HepG2 (cell line): Measurements from ENCODE around the gene GON7. TPM values are rescaled to one million over a fixed set of nuclear protein-coding genes. Genes with fewer than 3 reads are reported as not detected.

Source experiments
- ATAC-seq: fragments of 200-7000 bp; cut with Tn5 transposase; 3 replicates; pipeline ENCODE4 v1.9.1; 2020; ENCODE audit warnings: mild to moderate bottlenecking, moderate library complexity
- BruUV-seq: library from RNA; stranded (reverse); fragments of 400-500 nt; replicated peaks from 2 replicates; lab custom pipeline; 2021; lab: Mats Ljungman, UMichigan
- CTCF ChIA-PET: fragments of 300-600 bp; formaldehyde crosslinking; extraction: SDS; loops from one replicate; lab custom pipeline; 2021; ENCODE audit warnings: low total read pairs, inconsistent platforms, low intra/inter-chr PET ratio; lab: Yijun Ruan, JAX
- POLR2A ChIA-PET: fragments of 350-600 bp; sonication (Branson Sonifier 250); formaldehyde crosslinking; loops from one replicate; lab custom pipeline; 2020; ENCODE audit warnings: antibody characterized with exemption, inconsistent platforms; lab: Yijun Ruan, JAX
- DNase-seq: peaks from one replicate; pipeline ENCODE4 v3.0.0-alpha.2; 2015; ENCODE audit warnings: low spot score
- FAIRE-seq: peaks from 3 replicates; lab custom pipeline; 2011; peaks lifted over from hg19 to GRCh38; lab: Jason Lieb, UNC
- H2AFZ ChIP-seq: one replicate; pipeline ENCODE4 v1.6.1; 2011; ENCODE audit warnings: low read length, inconsistent platforms
- H3K27ac ChIP-seq: fragments of 300-600 bp; 3 replicates; pipeline ENCODE4 v1.8.0; 2011; ENCODE audit warnings: mixed run types, mild to moderate bottlenecking, mixed read lengths, low read length, inconsistent platforms; ENCODE audit not compliant: insufficient read depth; ENCODE audit errors: extremely low read length
- H3K27me3 ChIP-seq, 2 experiments: fragments of 200-600 bp in 1 of 2; 2 replicates in 1 of 2; 3 replicates in 1 of 2; pipeline versions ENCODE4 v1.6.0 to v1.8.0; 2011; ENCODE audit warnings: low read length in 2 of 2, mild to moderate bottlenecking in 2 of 2, moderate library complexity in 2 of 2, inconsistent platforms in 1 of 2; ENCODE audit not compliant: insufficient read depth in 2 of 2, control insufficient read depth in 1 of 2
- H3K36me3 ChIP-seq, 2 experiments: fragments of 200-600 bp in 1 of 2; replicated peaks in 1 of 2; 2 replicates in 1 of 2; 3 replicates in 1 of 2; pipeline versions ENCODE4 v1.5.1 to v1.8.0; 2011; ENCODE audit warnings: low read length in 2 of 2, inconsistent platforms in 1 of 2; ENCODE audit not compliant: insufficient read depth in 2 of 2, control insufficient read depth in 1 of 2
- H3K4me1 ChIP-seq: 2 replicates; pipeline ENCODE4 v1.5.1; 2012; ENCODE audit warnings: low read length, inconsistent platforms; ENCODE audit not compliant: insufficient read depth
- H3K4me2 ChIP-seq: 2 replicates; pipeline ENCODE4 v1.6.0; 2011; ENCODE audit warnings: low read depth, low read length, inconsistent platforms
- H3K4me3 ChIP-seq, 3 experiments: fragments of 200-600 bp in 1 of 3; sonication (generic), shearing (Covaris generic) in 1 of 3; replicated peaks in 1 of 3; 2 replicates each; pipeline ENCODE4 v1.5.1; 2011 to 2016; ENCODE audit warnings: low read length in 3 of 3, inconsistent platforms in 2 of 3, low read depth in 2 of 3, mild to moderate bottlenecking in 2 of 3, control low read depth in 1 of 3, mixed read lengths in 1 of 3; ENCODE audit not compliant: insufficient read depth in 1 of 3
- H3K79me2 ChIP-seq: one replicate; pipeline ENCODE4 v1.6.1; 2011; ENCODE audit warnings: low read length, inconsistent platforms; ENCODE audit not compliant: insufficient read depth
- H3K9ac ChIP-seq: 2 replicates; pipeline ENCODE4 v1.6.0; 2011; ENCODE audit warnings: mild to moderate bottlenecking, low read depth, low read length, inconsistent platforms; ENCODE audit not compliant: insufficient read depth
- H3K9me3 ChIP-seq: 2 replicates; pipeline ENCODE4 v1.5.1; 2012; ENCODE audit warnings: mild to moderate bottlenecking, low read length
- H4K20me1 ChIP-seq: 2 replicates; pipeline ENCODE4 v1.6.0; 2011; ENCODE audit warnings: inconsistent platforms, mild to moderate bottlenecking, low read length, moderate library complexity; ENCODE audit not compliant: insufficient read depth
- ATF5 ChIP-seq: sonication (generic); formaldehyde crosslinking; IDR thresholded peaks from 2 replicates; pipeline ENCODE4 v1.4.0; 2020; ENCODE audit warnings: mild to moderate bottlenecking, low read depth, missing genetic modification reagents
- GABPA ChIP-seq, 2 experiments: IDR thresholded peaks; 2 replicates each; pipeline ENCODE4 v1.6.1; 2011 to 2016; ENCODE audit warnings: low read depth in 2 of 2, low read length in 1 of 2, missing biosample characterization in 1 of 2, missing genetic modification characterization in 1 of 2
- KLF11 ChIP-seq: IDR thresholded peaks from 2 replicates; pipeline ENCODE4 v1.6.1; 2016; ENCODE audit warnings: missing compliant biosample characterization
- MAFK ChIP-seq, 2 experiments: IDR thresholded peaks in 1 of 2; conservative IDR thresholded peaks in 1 of 2; 2 replicates each; pipeline ENCODE4 v1.6.1; 2011; ENCODE audit warnings: improper control_type of control experiment in 2 of 2, low read length in 2 of 2
- NRL ChIP-seq: sonication (generic); formaldehyde crosslinking; IDR thresholded peaks from 2 replicates; pipeline ENCODE4 v1.5.0; 2020; ENCODE audit warnings: missing genetic modification reagents, mild to moderate bottlenecking, moderate library complexity, borderline replicate concordance
- PATZ1 ChIP-seq: sonication (generic); formaldehyde crosslinking; IDR thresholded peaks from 2 replicates; pipeline ENCODE4 v1.4.0; 2020; ENCODE audit warnings: missing genetic modification reagents
- ZBTB39 ChIP-seq: sonication (generic); formaldehyde crosslinking; IDR thresholded peaks from 2 replicates; pipeline ENCODE4 v1.5.0; 2020; ENCODE audit warnings: missing genetic modification reagents
- ZNF121 ChIP-seq: sonication (generic); formaldehyde crosslinking; IDR thresholded peaks from 2 replicates; pipeline ENCODE4 v1.5.0; 2020; ENCODE audit warnings: mild to moderate bottlenecking, missing genetic modification reagents
- ZNF280D ChIP-seq: sonication (generic); formaldehyde crosslinking; IDR thresholded peaks from 2 replicates; pipeline ENCODE4 v1.5.1; 2020; ENCODE audit warnings: mild to moderate bottlenecking, missing genetic modification reagents
- ZNF629 ChIP-seq: sonication (generic); formaldehyde crosslinking; conservative IDR thresholded peaks from 2 replicates; pipeline ENCODE4 v1.5.0; 2020; ENCODE audit warnings: missing genetic modification reagents
- WGBS: methylation state at CpG from one replicate; pipeline ENCODE4 v1.1.6; 2017; ENCODE audit warnings: low lambda C conversion rate; 5-methylcytosine and 5-hydroxymethylcytosine counted together
- in situ Hi-C: cut with HindIII; loops from 2 replicates; pipeline ENCODE4 v1.10.0; 2017; ENCODE audit warnings: low pct_unique_long_range_greater_than_20kb; ENCODE audit not compliant: extremely low pct_ligation_motif_present
- intact Hi-C: fragments of 100-400 bp; cut with micrococcal nuclease; formaldehyde crosslinking; loops from one replicate; pipeline ENCODE4 v1.10.0; 2022; ENCODE audit not compliant: unreplicated experiment
- polyA plus RNA-seq, 8 experiments: library from polyadenylated mRNA; depleted of rRNA in 3 of 8; stranded (reverse) in 7 of 8; unstranded in 1 of 8; fragments of >200 nt; fragmentation: Illumina TruSeq in 4 of 8; extraction: Trizol in 4 of 8; gene quantifications; 2 replicates each; pipeline versions ENCODE4 v1.2.1 to v1.2.3, GENCODE V29; 2011 to 2016; ENCODE audit warnings: low read depth in 4 of 8, missing spikeins in 1 of 8, mixed read lengths in 1 of 8; ENCODE audit not compliant: insufficient read depth in 1 of 8
- total RNA-seq, 5 experiments: library from RNA; depleted of rRNA; stranded (reverse); fragments of >200 nt; fragmentation: Illumina TruSeq; extraction: Trizol; gene quantifications; 2 replicates each; pipeline ENCODE4 v1.2.3, GENCODE V29; 2016; ENCODE audit warnings: low read depth in 1 of 5

GON7 gene
- total and polyA plus RNA-seq, 2 of the 13 experiments (the other 11 are each of a cell fraction or from before 2014, with no cell fraction given), result 11.9 to 28.0 TPM

- Histone ChIP-seq H3K36me3 (peaks cover 5 to 9% of the 10 kb centered on the region in 2 experiments), H3K9me3 (no peaks in the 10 kb centered on the region), H4K20me1 (no peaks in the 10 kb centered on the region), H3K9ac (no peak overlapping the region), H3K4me2 (no peak overlapping the region), H3K27ac (no peak overlapping the region), H3K4me1 (peaks cover 14% of the 10 kb centered on the region; the same call in 1 of the 2 replicates), H3K27me3 (no peaks in the 10 kb centered on the region), H3K79me2 (no peaks in the 10 kb centered on the region), H3K4me3 (no peak overlapping the region), H2AFZ (no peak overlapping the region)
- 93% methylated on average over 12 of the region's 16 CpGs for WGBS
- DNase-seq (no peak), FAIRE-seq (no peak), ATAC-seq (no peak)
- intact Hi-C loops, result no loop called here
- no peak for TF ChIP-seq KLF11
- TF ChIP-seq ZBTB39 (CRISPR knock-in tag), result no peak
- no peak for TF ChIP-seq PATZ1 (CRISPR knock-in tag)
- CTCF ChIA-PET, result no interaction called here
- no TSS peak for BruUV-seq
- in situ Hi-C loops, result loop anchor here (10.0 kb wide), 1 partner anchor 314 kb away; no protein-coding TSS in a partner anchor
- POLR2A ChIA-PET, result no interaction called here
Measured at GRCh38 chr14:93230539-93230938, 23.7 kb upstream of the GON7 start.

- no peaks in the 10 kb centered on the region for H3K4me1 ChIP-seq
- FAIRE-seq, result no peak
- BruUV-seq, result no TSS peak
- no peak overlapping the region for H2AFZ ChIP-seq
- CTCF ChIA-PET, result no interaction called here
- no peaks in the 10 kb centered on the region for H3K79me2 ChIP-seq
- no peak overlapping the region for H3K4me2 ChIP-seq
- in situ Hi-C loops, result no loop called here
- no peak for ATAC-seq
- 97% methylated on average over 7 of the region's 8 CpGs for WGBS
- no peaks in the 10 kb centered on the region for H3K27me3 ChIP-seq
- H4K20me1 ChIP-seq, result no peaks in the 10 kb centered on the region
- POLR2A ChIA-PET, result no interaction called here
- intact Hi-C loops, result no loop called here
- DNase-seq, result no peak
- H3K9me3 ChIP-seq, result no peaks in the 10 kb centered on the region
- H3K36me3 ChIP-seq, result peaks cover 5 to 11% of the 10 kb centered on the region in 2 experiments
- no peak overlapping the region for H3K27ac ChIP-seq
- no peak overlapping the region for H3K4me3 ChIP-seq
- no peak overlapping the region for H3K9ac ChIP-seq
- TF ChIP-seq ZNF280D (CRISPR knock-in tag) (no peak), GABPA (IDR thresholded peaks at IDR 0.05; ENCODE audit: low read depth, low read length) (no peak), GABPA (CRISPR knock-in tag; IDR thresholded peaks at IDR 0.05; ENCODE audit: low read depth) (no peak), MAFK (conservative IDR thresholded peaks at IDR 0.05 in 1 of 2, IDR thresholded peaks at IDR 0.05 in 1 of 2; ENCODE audit: low read length in 2 of 2) (peak; percentile 78), NRL (CRISPR knock-in tag) (no peak), ZNF121 (CRISPR knock-in tag) (no peak), ZNF629 (no peak), ATF5 (CRISPR knock-in tag) (no peak)
Measured at GRCh38 chr14:93228550-93228949, 21.7 kb upstream of the GON7 start.
